HepG2 (cell line): ENCODE measurements around the gene PPP2R2D. TPM values are rescaled to one million over a fixed set of nuclear protein-coding genes. Genes with fewer than 3 reads are reported as not detected.

Experiments
- ETV6 ChIP-seq: sonication (generic); formaldehyde crosslinking; conservative IDR thresholded peaks from 2 replicates; pipeline ENCODE4 v1.4.0; 2020; ENCODE audit warnings: missing genetic modification reagents
- FOXO1 ChIP-seq: sonication (generic); formaldehyde crosslinking; IDR thresholded peaks from 2 replicates; pipeline ENCODE4 v1.4.0; 2020; ENCODE audit warnings: missing genetic modification reagents
- HDAC2 ChIP-seq: sonication (generic); formaldehyde crosslinking; IDR thresholded peaks from 2 replicates; pipeline ENCODE4 v1.4.0; 2020; ENCODE audit warnings: missing genetic modification reagents
- HNF4A ChIP-seq: sonication (generic); formaldehyde crosslinking; IDR thresholded peaks from 2 replicates; pipeline ENCODE4 v1.4.0; 2020; ENCODE audit warnings: missing genetic modification reagents
- HNRNPLL ChIP-seq: fragments of 200-400 bp; formaldehyde crosslinking; IDR thresholded peaks from 2 replicates; pipeline ENCODE4 v1.6.1; 2017; ENCODE audit warnings: mild to moderate bottlenecking, low read depth, low read length; ENCODE audit not compliant: poor library complexity, severe bottlenecking
- KDM4B ChIP-seq: sonication (generic); formaldehyde crosslinking; IDR thresholded peaks from 2 replicates; pipeline ENCODE4 v1.4.0; 2020; ENCODE audit warnings: missing genetic modification reagents
- KDM6A ChIP-seq: IDR thresholded peaks from 2 replicates; pipeline ENCODE4 v1.6.1; 2016; ENCODE audit warnings: low read depth
- KLF11 ChIP-seq: IDR thresholded peaks from 2 replicates; pipeline ENCODE4 v1.6.1; 2016; ENCODE audit warnings: missing compliant biosample characterization
- KLF12 ChIP-seq: sonication (generic); formaldehyde crosslinking; IDR thresholded peaks from 2 replicates; pipeline ENCODE4 v1.4.0; 2020; ENCODE audit warnings: missing genetic modification reagents, borderline replicate concordance
- MAFG ChIP-seq: sonication (generic); formaldehyde crosslinking; IDR thresholded peaks from 2 replicates; pipeline ENCODE4 v1.5.1; 2020; ENCODE audit warnings: mild to moderate bottlenecking, missing genetic modification reagents
- MAZ ChIP-seq, 2 experiments: sonication (generic) in 1 of 2; formaldehyde crosslinking in 1 of 2; IDR thresholded peaks; 2 replicates each; pipeline versions ENCODE4 v1.5.0 to v1.6.1; 2012 to 2020; ENCODE audit warnings: low read depth in 2 of 2, mild to moderate bottlenecking in 2 of 2, borderline replicate concordance in 1 of 2, improper control_type of control experiment in 1 of 2, low read length in 1 of 2, missing genetic modification reagents in 1 of 2, moderate library complexity in 1 of 2
- MTA1 ChIP-seq: sonication (generic); formaldehyde crosslinking; IDR thresholded peaks from 2 replicates; pipeline ENCODE4 v1.4.0; 2020; ENCODE audit warnings: missing genetic modification reagents, mild to moderate bottlenecking, borderline replicate concordance
- MTF1 ChIP-seq: sonication (generic); formaldehyde crosslinking; IDR thresholded peaks from 2 replicates; pipeline ENCODE4 v1.5.0; 2020; ENCODE audit warnings: missing genetic modification reagents
- NFE2 ChIP-seq: sonication (generic); formaldehyde crosslinking; IDR thresholded peaks from 2 replicates; pipeline ENCODE4 v1.4.0; 2020; ENCODE audit warnings: missing genetic modification reagents
- RORA ChIP-seq: sonication (generic); formaldehyde crosslinking; IDR thresholded peaks from 2 replicates; pipeline ENCODE4 v1.5.0; 2020; ENCODE audit warnings: mild to moderate bottlenecking, missing genetic modification reagents, moderate library complexity
- RXRB ChIP-seq: IDR thresholded peaks from 2 replicates; pipeline ENCODE4 v1.6.1; 2016; ENCODE audit warnings: borderline replicate concordance, missing genetic modification reagents, missing compliant biosample characterization
- SMC3 ChIP-seq: IDR thresholded peaks from 2 replicates; pipeline ENCODE4 v1.6.1; 2011; ENCODE audit warnings: low read length, improper control_type of control experiment
- SP4 ChIP-seq: sonication (generic); formaldehyde crosslinking; IDR thresholded peaks from 2 replicates; pipeline ENCODE4 v1.8.1; 2023; ENCODE audit warnings: mild to moderate bottlenecking, missing genetic modification reagents
- ZBTB2 ChIP-seq: sonication (generic); formaldehyde crosslinking; IDR thresholded peaks from 2 replicates; pipeline ENCODE4 v1.8.0; 2022; ENCODE audit warnings: low read depth, missing genetic modification reagents
- ZBTB7B ChIP-seq: sonication (generic); formaldehyde crosslinking; IDR thresholded peaks from 2 replicates; pipeline ENCODE4 v1.4.0; 2020; ENCODE audit warnings: missing genetic modification reagents
- ZMYM4 ChIP-seq: sonication (generic); formaldehyde crosslinking; IDR thresholded peaks from 2 replicates; pipeline ENCODE4 v1.8.1; 2023; ENCODE audit warnings: mild to moderate bottlenecking, missing genetic modification reagents
- ZNF12 ChIP-seq: sonication (generic); formaldehyde crosslinking; IDR thresholded peaks from 2 replicates; pipeline ENCODE4 v1.5.0; 2020; ENCODE audit warnings: missing genetic modification reagents
- ZNF354B ChIP-seq: sonication (generic); formaldehyde crosslinking; IDR thresholded peaks from 2 replicates; pipeline ENCODE4 v1.8.0; 2022; ENCODE audit warnings: mild to moderate bottlenecking, missing genetic modification reagents
- ZNF597 ChIP-seq: sonication (generic); formaldehyde crosslinking; IDR thresholded peaks from 2 replicates; pipeline ENCODE4 v1.5.0; 2020; ENCODE audit warnings: missing genetic modification reagents
- ZNF687 ChIP-seq: sonication (generic); formaldehyde crosslinking; IDR thresholded peaks from 2 replicates; pipeline ENCODE4 v1.5.1; 2020; ENCODE audit warnings: mild to moderate bottlenecking, missing genetic modification reagents, moderate library complexity
- polyA plus RNA-seq, 8 experiments: library from polyadenylated mRNA; depleted of rRNA in 3 of 8; stranded (reverse) in 7 of 8; unstranded in 1 of 8; fragments of >200 nt; fragmentation: Illumina TruSeq in 4 of 8; extraction: Trizol in 4 of 8; gene quantifications; 2 replicates each; pipeline versions ENCODE4 v1.2.1 to v1.2.3, GENCODE V29; 2011 to 2016; ENCODE audit warnings: low read depth in 4 of 8, missing spikeins in 1 of 8, mixed read lengths in 1 of 8; ENCODE audit not compliant: insufficient read depth in 1 of 8
- total RNA-seq, 5 experiments: library from RNA; depleted of rRNA; stranded (reverse); fragments of >200 nt; fragmentation: Illumina TruSeq; extraction: Trizol; gene quantifications; 2 replicates each; pipeline ENCODE4 v1.2.3, GENCODE V29; 2016; ENCODE audit warnings: low read depth in 1 of 5

The PPP2R2D gene
- total and polyA plus RNA-seq, 2 of the 13 experiments (the other 11 are each of a cell fraction or from before 2014, with no cell fraction given) = 32.7 to 33.2 TPM

- TF ChIP-seq HNRNPLL = peak; percentile 28
- TF ChIP-seq MAZ (IDR thresholded peaks at IDR 0.05; ENCODE audit: borderline replicate concordance, low read depth, low read length) = no peak
- TF ChIP-seq MAZ (CRISPR knock-in tag; IDR thresholded peaks at IDR 0.05; ENCODE audit: low read depth) = no peak
- TF ChIP-seq NFE2 = no peak
- 0 out of 2 replicates have a peak, but pooled peaks have one; percentile 25 for TF ChIP-seq RXRB (CRISPR knock-in tag)
- TF ChIP-seq ZBTB2 = no peak
- no peak for TF ChIP-seq HDAC2 (CRISPR knock-in tag)
- peak; percentile 52; the same call in 1 of the 2 replicates for TF ChIP-seq MTA1 (CRISPR knock-in tag)
- TF ChIP-seq ZNF12 (CRISPR knock-in tag) = no peak
- 0 out of 2 replicates have a peak, but pooled peaks have one; percentile 1 for TF ChIP-seq KDM4B (CRISPR knock-in tag)
- no peak for TF ChIP-seq KLF12 (CRISPR knock-in tag)
- 0 out of 2 replicates have a peak, but pooled peaks have one; percentile 9 for TF ChIP-seq FOXO1 (CRISPR knock-in tag)
- TF ChIP-seq ZMYM4 (CRISPR knock-in tag) = no peak
- TF ChIP-seq ETV6 (CRISPR knock-in tag) = no peak
- TF ChIP-seq KDM6A = 0 out of 2 replicates have a peak, but pooled peaks have one; percentile 16
- TF ChIP-seq RORA (CRISPR knock-in tag) = no peak
- 0 out of 2 replicates have a peak, but pooled peaks have one; percentile 19 for TF ChIP-seq ZBTB7B (CRISPR knock-in tag)
- TF ChIP-seq ZNF354B (CRISPR knock-in tag) = no peak
- no peak for TF ChIP-seq MTF1
- TF ChIP-seq ZNF687 (CRISPR knock-in tag) = peak; percentile 49
- TF ChIP-seq HNF4A (CRISPR knock-in tag) = peak; percentile 61; the same call in 1 of the 2 replicates
- no peak for TF ChIP-seq SMC3
- TF ChIP-seq ZNF597 (CRISPR knock-in tag) = no peak
- no peak for TF ChIP-seq SP4 (CRISPR knock-in tag)
- no peak for TF ChIP-seq KLF11 (CRISPR knock-in tag)
- TF ChIP-seq MAFG = no peak
Observed at GRCh38 chr10:131891929-131892805, 8.6 kb upstream of the PPP2R2D start (continued).
